Activated CD4-positive, alpha-beta memory T cell treated with anti-CD3 and anti-CD28 coated beads, Interleukin-2, amount 10 ng/mL, durations not matched to agents 7 days and 5 days (primary cell): ENCODE data around the gene CIRBP. TPM values are rescaled to one million over a fixed set of nuclear protein-coding genes. Genes with fewer than 3 reads are reported as not detected.

ENCODE experiments used
- CTCF ChIA-PET: fragments of 350-600 bp; sonication (Branson Sonifier 250); formaldehyde crosslinking; loops from one replicate; lab custom pipeline; 2021; ENCODE audit warnings: antibody characterized with exemption, inconsistent platforms; lab: Charles Lee
- POLR2A ChIA-PET: fragments of 350-600 bp; sonication (Branson Sonifier 250); formaldehyde crosslinking; loops from one replicate; lab custom pipeline; 2021; ENCODE audit warnings: antibody characterized with exemption; lab: Charles Lee
- DNase-seq: peaks from one replicate; pipeline ENCODE4 v3.0.0-alpha.2; 2020
- H3K27ac Mint-ChIP-seq: one replicate; pipeline ENCODE4 v1.8.0; 2021; ENCODE audit warnings: mild to moderate bottlenecking, mixed read lengths
- H3K27me3 Mint-ChIP-seq: one replicate; pipeline ENCODE4 v1.8.0; 2021; ENCODE audit warnings: mixed read lengths
- H3K36me3 Mint-ChIP-seq: one replicate; pipeline ENCODE4 v1.8.0; 2021; ENCODE audit warnings: low read depth, mixed read lengths
- H3K4me1 Mint-ChIP-seq: one replicate; pipeline ENCODE4 v1.8.0; 2021; ENCODE audit warnings: mixed read lengths
- H3K4me3 Mint-ChIP-seq: one replicate; pipeline ENCODE4 v1.8.0; 2021; ENCODE audit warnings: mild to moderate bottlenecking, mixed read lengths
- H3K9me3 Mint-ChIP-seq: one replicate; pipeline ENCODE4 v1.8.0; 2021; ENCODE audit warnings: mixed read lengths
- total RNA-seq, 2 experiments: library from RNA; stranded (reverse); gene quantifications; one replicate each; pipeline ENCODE4 v1.2.3, GENCODE V29; 2021

CIRBP gene
- total RNA-seq, 2 experiments from 2014 or later: 203 to 204 TPM

GRCh38 chr19:1285737-1286360, 16.7 kb downstream of the CIRBP start, which contains the start of gene EFNA2:
Gene EFNA2 (plus strand): TSS chr19:1285873. CDS start chr19:1286169, 296 bp downstream.
- H3K27me3 Mint-ChIP-seq: peaks cover 28% of the 10 kb centered on the region
- ChIA-PET POLR2A (interaction anchor here (1.1 kb wide), 1 partner anchor 42 kb away, joined by 3 read pairs; no protein-coding TSS in a partner anchor), CTCF (no interaction called here)
- no peaks in the 10 kb centered on the region for H3K36me3 Mint-ChIP-seq
- peaks cover 5% of the 10 kb centered on the region for H3K4me1 Mint-ChIP-seq
- no peak within 1 kb of the TSS for H3K4me3 Mint-ChIP-seq
- H3K27ac Mint-ChIP-seq: no peak within 1 kb of the TSS
- H3K9me3 Mint-ChIP-seq: no peaks in the 10 kb centered on the region
- no peak for DNase-seq

DNA sequence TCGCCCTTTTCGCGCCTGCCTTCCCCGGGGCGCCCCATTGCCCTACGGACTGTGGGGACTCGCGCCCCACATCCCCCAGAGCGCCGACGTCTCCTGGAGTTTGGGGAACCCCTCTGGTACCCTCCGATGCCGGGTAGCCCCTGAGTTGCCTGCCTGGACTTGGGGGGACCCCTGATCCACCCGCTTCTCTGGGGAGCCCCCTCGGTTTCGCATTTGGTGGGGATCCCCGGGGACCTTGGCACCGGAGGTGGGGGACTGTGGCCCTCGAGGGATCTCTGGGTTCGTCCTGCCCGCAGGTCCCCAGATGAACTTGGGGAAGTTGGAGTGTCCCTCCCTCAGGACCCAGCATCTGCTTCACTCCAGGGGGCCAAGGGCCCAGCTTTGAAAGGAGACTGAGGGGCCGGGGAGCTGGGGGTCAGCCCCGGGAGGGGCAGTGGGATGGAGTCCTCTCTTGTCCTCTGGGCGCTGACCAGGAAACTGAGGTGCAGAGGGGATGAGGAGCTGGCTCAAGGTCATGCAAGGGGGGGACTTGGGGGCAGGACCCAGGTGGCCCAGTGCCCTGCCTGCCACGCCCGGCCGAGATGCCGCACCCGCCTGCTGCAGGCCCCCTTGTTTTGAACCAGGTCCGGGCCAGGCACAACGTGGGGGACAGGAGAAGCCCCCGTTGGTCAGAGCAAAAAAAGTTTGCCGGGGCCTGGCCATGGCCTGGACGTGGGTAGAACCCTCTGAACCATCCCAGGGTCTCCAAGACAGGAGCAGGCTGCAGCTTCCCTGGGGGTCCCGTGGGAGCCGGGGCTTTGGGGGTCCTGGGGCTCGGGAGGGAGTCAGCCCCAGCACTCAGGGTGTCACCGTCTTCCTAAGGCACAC, 17.6 kb downstream of the CIRBP start:
- peaks cover 5% of the 10 kb centered on the region for H3K4me1 Mint-ChIP-seq
- CTCF ChIA-PET: no interaction called here
- peaks cover 29% of the 10 kb centered on the region for H3K27me3 Mint-ChIP-seq
- no peak for DNase-seq
- H3K9me3 Mint-ChIP-seq: no peaks in the 10 kb centered on the region
- no peak overlapping the region for H3K27ac Mint-ChIP-seq
- POLR2A ChIA-PET: no interaction called here
- H3K4me3 Mint-ChIP-seq: no peak overlapping the region
- no peaks in the 10 kb centered on the region for H3K36me3 Mint-ChIP-seq

DNA sequence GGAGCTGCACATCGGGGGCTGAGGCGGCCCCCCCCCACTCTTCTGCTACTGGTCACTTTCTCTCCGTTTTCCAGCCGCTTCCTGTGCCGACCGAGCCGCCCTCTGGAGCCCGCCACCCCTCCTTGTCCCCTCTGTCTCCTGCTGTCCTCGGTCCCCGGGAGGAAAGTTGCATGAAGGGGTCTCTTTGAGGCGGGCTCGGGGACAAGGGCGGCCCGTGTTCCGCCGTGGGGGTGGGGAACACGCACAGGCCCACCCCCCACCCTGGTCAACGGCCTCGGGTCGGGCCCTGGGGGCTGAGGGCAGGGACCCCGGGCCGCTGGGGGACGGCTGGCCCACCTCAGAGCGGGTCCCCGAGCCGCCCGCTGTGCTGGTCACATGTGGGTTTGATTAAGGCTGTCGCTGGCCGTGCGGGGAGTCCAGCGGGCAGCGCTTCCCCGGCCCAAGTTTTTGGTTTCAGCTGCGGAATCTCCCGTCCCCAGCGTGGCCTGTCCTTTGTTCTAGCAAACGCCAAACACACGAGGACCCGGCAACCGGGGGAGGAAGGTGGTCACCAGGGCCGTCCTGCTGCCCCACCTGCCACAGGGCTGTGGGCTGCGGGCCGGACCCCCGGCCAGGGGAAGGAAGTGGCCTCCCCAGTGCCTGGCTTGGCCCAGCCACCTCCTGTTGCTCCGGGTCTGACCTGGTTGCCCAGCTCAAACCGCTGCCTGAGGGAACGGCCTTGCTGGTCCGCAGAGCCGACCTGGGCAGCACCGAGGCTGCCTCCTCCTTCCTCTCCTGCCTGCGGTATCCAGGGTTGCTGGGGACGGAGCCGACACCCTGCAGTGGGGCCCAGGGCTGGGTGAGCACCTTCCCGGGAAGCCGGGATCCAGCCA, 18.5 kb downstream of the CIRBP start:
- Mint-ChIP-seq H3K4me3 (no peak overlapping the region), H3K9me3 (no peaks in the 10 kb centered on the region), H3K27me3 (peaks cover 29% of the 10 kb centered on the region), H3K4me1 (peaks cover 5% of the 10 kb centered on the region), H3K27ac (no peak overlapping the region), H3K36me3 (no peaks in the 10 kb centered on the region)
- ChIA-PET POLR2A (no interaction called here), CTCF (no interaction called here)
- no peak for DNase-seq

- no peak for DNase-seq
- ChIA-PET POLR2A (no interaction called here), CTCF (no interaction called here)
- no peaks in the 10 kb centered on the region for H3K9me3 Mint-ChIP-seq
- no peak overlapping the region for H3K27ac Mint-ChIP-seq
- H3K4me1 Mint-ChIP-seq: peaks cover 5% of the 10 kb centered on the region
- no peak overlapping the region for H3K4me3 Mint-ChIP-seq
- H3K36me3 Mint-ChIP-seq: no peaks in the 10 kb centered on the region
- peaks cover 27% of the 10 kb centered on the region for H3K27me3 Mint-ChIP-seq
Measured at GRCh38 chr19:1288226-1288612, 19.1 kb downstream of the CIRBP start.

DNA sequence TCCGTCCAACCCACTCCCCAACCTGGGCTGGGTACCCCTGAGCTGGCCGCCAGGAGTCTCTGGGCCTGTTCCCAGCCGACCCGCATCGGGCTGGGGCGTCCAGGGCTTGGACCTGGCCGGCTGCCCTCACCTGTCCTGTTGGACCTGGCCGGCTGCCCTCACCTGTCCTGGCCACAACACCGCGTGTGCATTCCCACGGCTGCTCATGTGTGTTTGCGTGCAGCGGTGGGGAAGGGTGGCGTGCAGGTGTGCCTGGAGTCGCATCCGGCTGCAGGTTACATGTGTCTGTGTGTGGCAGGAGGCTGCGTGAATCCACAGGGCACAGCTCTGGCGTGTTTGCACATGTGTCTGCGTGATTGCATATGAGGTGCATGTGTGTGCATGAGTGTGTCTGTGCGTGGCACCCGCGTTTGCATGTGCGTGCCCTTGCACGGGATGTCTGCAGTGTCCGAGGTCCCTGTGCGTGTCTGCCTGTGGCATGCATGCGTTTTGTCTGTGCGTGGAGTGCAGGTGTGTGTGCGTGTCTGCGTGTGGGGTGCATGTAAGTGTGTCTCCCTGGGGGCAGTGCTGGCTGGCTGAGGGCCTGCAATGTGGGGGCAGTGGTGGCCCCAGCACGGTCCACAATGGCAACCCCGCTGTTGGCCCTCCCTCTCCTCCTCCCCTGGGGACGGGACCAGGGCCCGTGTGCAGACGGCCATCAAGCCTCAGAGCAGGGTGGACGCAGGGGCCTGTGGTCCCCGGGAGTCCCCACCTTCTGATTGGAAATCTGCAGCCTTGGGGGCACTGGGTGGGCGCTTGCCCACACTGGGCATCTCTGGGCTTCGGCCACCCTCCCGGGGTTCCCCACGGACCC, 19.9 kb downstream of the CIRBP start:
- H3K27ac Mint-ChIP-seq: no peak overlapping the region
- H3K36me3 Mint-ChIP-seq: no peaks in the 10 kb centered on the region
- H3K27me3 Mint-ChIP-seq: peaks cover 26% of the 10 kb centered on the region
- CTCF ChIA-PET: no interaction called here
- H3K9me3 Mint-ChIP-seq: no peaks in the 10 kb centered on the region
- H3K4me3 Mint-ChIP-seq: no peak overlapping the region
- no peak for DNase-seq
- H3K4me1 Mint-ChIP-seq: peaks cover 5% of the 10 kb centered on the region
- POLR2A ChIA-PET: no interaction called here

DNA sequence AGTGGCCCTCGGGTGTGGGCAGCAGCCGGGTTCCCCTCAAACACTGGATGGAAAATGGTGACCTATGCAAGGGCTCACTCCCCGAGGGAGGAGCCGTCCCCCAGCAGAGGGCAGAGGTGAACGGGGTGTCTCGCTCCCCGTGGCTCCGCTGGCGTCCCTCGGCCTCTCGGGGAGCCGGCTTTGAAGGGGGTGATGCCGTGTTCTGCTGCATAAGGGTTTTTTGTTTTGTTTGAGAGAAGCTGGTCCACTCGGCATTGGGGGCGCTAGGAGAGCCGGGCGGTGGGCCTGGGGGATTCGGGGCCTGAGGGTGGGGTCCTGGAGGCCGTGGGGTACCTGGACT, 20.5 kb downstream of the CIRBP start:
- ChIA-PET CTCF (no interaction called here), POLR2A (no interaction called here)
- no peak overlapping the region for H3K4me3 Mint-ChIP-seq
- H3K36me3 Mint-ChIP-seq: no peaks in the 10 kb centered on the region
- DNase-seq: no peak
- peaks cover 5% of the 10 kb centered on the region for H3K4me1 Mint-ChIP-seq
- H3K9me3 Mint-ChIP-seq: no peaks in the 10 kb centered on the region
- no peak overlapping the region for H3K27ac Mint-ChIP-seq
- H3K27me3 Mint-ChIP-seq: peaks cover 23% of the 10 kb centered on the region

DNA sequence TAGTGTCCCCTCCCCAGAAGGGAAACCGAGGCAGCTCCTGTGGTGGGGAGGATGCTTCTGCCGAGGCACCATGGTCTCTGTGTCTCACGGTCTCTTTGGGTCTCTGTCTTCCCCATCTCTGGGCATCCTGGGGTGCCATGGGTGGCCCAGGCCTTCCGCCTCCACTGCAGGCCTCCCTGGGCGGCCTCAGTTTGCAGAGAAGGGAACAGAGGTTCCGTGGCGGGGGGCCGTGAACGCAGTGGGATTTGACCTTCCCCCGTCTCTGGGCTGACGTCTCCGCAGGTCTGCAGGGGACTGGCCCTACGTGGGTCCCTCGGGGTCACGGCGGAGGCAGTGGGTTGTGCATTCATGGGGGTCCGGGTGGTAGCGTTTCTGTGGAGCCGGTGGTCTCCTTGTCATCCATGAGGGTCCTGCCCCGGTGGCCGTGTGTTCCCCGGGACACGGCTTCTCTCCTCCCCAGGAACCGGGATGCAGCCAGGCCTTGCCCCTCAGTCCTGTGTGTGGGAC, 21.1 kb downstream of the CIRBP start:
- CTCF ChIA-PET: no interaction called here
- Mint-ChIP-seq H3K27ac (no peak overlapping the region), H3K27me3 (peaks cover 18% of the 10 kb centered on the region), H3K36me3 (no peaks in the 10 kb centered on the region), H3K4me3 (no peak overlapping the region), H3K4me1 (peaks cover 3% of the 10 kb centered on the region), H3K9me3 (no peaks in the 10 kb centered on the region)
- DNase-seq: no peak
- POLR2A ChIA-PET: no interaction called here

DNA sequence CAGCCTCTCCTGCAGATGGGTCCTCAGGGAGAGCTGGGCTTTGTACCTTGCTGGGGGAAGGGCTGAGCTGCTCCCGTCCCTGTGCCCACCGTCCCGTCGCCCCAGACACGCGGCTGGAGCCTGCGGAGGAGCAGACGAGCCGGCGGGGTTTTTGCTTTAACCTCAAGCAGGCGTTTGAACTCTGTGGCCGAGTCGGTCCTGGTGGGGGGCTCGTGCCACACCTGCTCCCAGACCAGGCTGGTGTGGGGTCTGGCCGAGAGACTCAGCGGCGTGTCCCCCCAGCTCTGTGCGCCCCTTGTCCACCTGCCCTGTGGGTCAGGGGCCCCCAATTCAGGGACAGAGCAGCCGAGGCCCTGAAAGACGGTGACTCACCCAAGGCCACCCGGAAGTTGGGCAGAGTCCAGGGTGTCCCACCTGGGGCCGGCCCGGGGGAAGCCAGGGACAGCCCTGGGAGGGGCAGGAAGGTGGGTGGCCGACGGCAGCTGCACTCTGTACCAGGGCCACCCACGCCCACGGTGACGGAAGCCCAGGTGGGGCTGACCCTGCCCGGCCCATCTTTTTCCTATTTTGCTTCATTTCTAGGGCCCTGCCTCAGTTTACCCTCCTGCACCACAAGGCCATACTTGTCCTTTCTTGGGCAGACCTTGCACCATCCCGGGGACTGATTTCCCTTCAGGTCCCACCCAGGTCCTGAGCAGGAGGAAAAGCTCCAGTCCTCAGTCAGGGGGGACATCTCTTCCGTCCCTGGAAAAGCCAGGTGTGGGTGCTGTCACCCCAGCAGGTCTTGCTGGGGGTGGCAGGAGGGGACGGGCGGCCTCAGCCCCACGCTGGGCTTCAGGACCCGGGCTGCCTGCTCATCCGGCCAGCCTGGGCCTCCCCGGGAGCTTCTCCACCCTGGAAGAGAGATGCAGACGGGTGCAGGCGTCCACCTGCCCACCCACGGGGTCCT, 21.8 kb downstream of the CIRBP start:
- ChIA-PET CTCF (no interaction called here), POLR2A (interaction anchor here (1.2 kb wide), 1 partner anchor 11 kb away, joined by 3 read pairs; no protein-coding TSS in a partner anchor)
- Mint-ChIP-seq H3K27me3 (peaks cover 17% of the 10 kb centered on the region), H3K36me3 (no peaks in the 10 kb centered on the region), H3K4me3 (no peak overlapping the region), H3K4me1 (peaks cover 3% of the 10 kb centered on the region), H3K9me3 (no peaks in the 10 kb centered on the region), H3K27ac (no peak overlapping the region)
- no peak for DNase-seq

GRCh38 chr19:1291761-1292418, 22.8 kb downstream of the CIRBP start:
- Mint-ChIP-seq H3K4me3 (no peak overlapping the region), H3K36me3 (no peaks in the 10 kb centered on the region), H3K9me3 (no peaks in the 10 kb centered on the region), H3K4me1 (no peaks in the 10 kb centered on the region), H3K27me3 (peaks cover 13% of the 10 kb centered on the region), H3K27ac (no peak overlapping the region)
- ChIA-PET POLR2A (interaction anchor here (1.2 kb wide), 1 partner anchor 12 kb away, joined by 3 read pairs; no protein-coding TSS in a partner anchor), CTCF (no interaction called here)
- no peak for DNase-seq

DNA sequence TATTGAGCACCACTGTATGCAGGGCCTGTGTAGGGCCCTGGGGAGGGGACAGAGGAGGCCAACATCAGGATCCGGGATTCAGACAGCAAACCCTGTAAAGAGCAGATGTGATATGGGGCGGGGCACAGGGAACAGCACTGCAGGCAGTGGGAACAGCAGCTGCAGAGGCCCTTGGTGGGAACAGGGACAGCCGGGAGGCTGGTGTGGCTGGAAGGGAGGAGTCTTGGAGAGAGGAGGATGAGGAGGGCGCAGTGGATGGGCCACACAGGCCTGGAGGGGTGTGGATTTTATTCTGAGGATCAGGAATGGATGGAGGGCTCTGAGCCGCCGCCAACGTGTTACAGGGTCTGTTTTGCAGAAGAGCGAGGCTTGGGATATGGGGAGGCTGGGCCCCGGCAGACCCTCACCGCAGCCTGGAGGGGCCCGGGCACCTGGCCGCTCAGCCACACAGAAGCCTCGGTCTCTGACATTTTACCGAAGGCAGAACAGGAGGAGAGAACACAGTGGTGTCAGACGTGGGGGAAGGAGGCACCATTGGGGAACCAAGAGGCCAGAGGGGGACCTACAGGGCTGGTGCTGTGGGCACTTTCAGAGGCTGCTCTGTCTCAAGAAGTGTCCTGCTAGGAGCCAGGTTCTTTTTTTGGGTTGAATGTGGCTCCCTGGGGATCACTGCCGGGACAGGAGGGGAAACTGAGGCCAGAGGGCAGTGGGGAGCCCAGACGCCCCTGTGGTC, 23.5 kb downstream of the CIRBP start:
- Mint-ChIP-seq H3K27ac (no peak overlapping the region), H3K4me3 (no peak overlapping the region), H3K27me3 (peaks cover 13% of the 10 kb centered on the region), H3K9me3 (no peaks in the 10 kb centered on the region), H3K4me1 (no peaks in the 10 kb centered on the region), H3K36me3 (no peaks in the 10 kb centered on the region)
- CTCF ChIA-PET: no interaction called here
- POLR2A ChIA-PET: no interaction called here
- DNase-seq: no peak
